ENCODE measurements around the gene FGF3. TPM values are rescaled to one million over a fixed set of nuclear protein-coding genes. Genes with fewer than 3 reads are reported as not detected.

Gene FGF3
- total RNA-seq, 1 donor from 2014 or later: not detected

DNA sequence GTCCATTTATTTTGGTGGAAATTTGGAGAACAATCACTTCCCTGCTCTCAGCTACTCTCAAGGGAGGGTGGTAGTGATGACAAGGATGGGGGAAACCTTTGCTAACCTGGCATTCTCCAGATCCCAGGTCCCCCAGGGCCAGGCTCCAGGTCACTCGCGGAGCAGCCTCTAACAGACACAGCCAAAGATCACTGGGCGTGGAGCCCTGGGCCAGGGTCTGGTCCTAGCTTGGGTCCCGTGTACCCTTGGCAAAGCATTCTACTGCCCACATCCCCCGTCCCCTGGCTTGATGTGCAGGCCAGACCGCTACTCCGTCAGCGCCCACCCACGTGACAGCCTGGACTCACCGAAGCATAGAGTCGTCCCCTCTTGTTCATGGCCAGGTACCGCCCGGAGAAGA lies 3.2 kb downstream of the FGF3 start:
- no peaks in the 10 kb centered on the region for H3K9me3 Mint-ChIP-seq (ENCODE audit: unreplicated experiment)
- no peak overlapping the region for H3K27ac Mint-ChIP-seq (ENCODE audit: unreplicated experiment)
- H3K4me3 Mint-ChIP-seq (ENCODE audit: unreplicated experiment): no peak overlapping the region
- DNase-seq (ENCODE audit: low spot score): no peak
- no peak for TF ChIP-seq CTCF (IDR thresholded peaks at IDR 0.05; ENCODE audit: unreplicated experiment)
- peaks cover 23% of the 10 kb centered on the region for H3K27me3 Mint-ChIP-seq (ENCODE audit: unreplicated experiment)
- H3K36me3 Mint-ChIP-seq (ENCODE audit: low read depth, unreplicated experiment): peaks cover 5% of the 10 kb centered on the region
- H3K4me1 Mint-ChIP-seq (ENCODE audit: unreplicated experiment): no peaks in the 10 kb centered on the region

DNA sequence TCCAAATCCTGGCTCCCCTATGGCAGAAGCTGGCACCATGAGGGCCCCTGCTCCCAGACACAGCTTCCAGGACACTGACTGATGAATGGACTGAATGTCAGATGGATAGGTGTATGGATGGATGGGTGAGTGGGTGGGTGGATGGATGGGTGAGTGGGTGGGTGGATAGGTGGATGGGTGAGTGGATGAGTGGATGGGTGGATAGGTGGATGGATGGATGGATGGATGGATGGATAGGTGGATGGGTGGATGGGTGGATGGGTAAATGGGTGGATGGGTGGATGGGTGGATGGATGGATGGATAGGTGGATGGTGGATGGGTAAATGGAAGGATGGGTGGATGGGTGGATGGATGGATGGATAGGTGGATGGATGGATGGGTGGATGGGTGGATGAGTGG lies 4.3 kb downstream of the FGF3 start:
- H3K36me3 Mint-ChIP-seq (ENCODE audit: low read depth, unreplicated experiment): peaks cover 5% of the 10 kb centered on the region
- TF ChIP-seq CTCF (IDR thresholded peaks at IDR 0.05; ENCODE audit: unreplicated experiment): no peak
- no peak overlapping the region for H3K4me3 Mint-ChIP-seq (ENCODE audit: unreplicated experiment)

DNA sequence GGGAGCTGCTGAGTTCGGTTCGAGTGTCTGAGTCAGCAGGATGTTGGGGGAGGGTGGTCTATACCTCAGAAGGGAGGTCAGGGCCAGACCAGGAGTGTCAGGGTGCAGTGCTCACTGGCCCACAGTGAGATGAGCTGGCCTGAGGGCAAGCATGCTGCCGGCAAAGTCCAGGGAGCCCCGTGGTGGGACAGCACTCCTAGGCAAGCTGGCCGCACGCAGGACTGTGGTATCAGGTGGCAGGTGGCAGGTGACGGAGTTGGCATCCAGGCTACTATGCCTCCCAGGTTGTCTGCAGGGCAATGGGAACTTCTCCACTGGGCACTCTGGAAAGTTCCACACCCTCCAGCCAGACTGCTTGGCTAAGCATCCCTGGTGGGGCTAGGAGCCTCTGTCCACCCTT lies 4.8 kb downstream of the FGF3 start:
- TF ChIP-seq CTCF (IDR thresholded peaks at IDR 0.05; ENCODE audit: unreplicated experiment): no peak
- Mint-ChIP-seq H3K27me3 (ENCODE audit: unreplicated experiment) (peaks cover 17% of the 10 kb centered on the region), H3K27ac (ENCODE audit: unreplicated experiment) (no peak overlapping the region), H3K36me3 (ENCODE audit: low read depth, unreplicated experiment) (peaks cover 7% of the 10 kb centered on the region), H3K4me3 (ENCODE audit: unreplicated experiment) (no peak overlapping the region), H3K9me3 (ENCODE audit: unreplicated experiment) (no peaks in the 10 kb centered on the region), H3K4me1 (ENCODE audit: unreplicated experiment) (no peaks in the 10 kb centered on the region)
- DNase-seq (ENCODE audit: low spot score): no peak

More for the DNA sequence above, 4.3 kb downstream of the FGF3 start:
- H3K4me1 Mint-ChIP-seq (ENCODE audit: unreplicated experiment): no peaks in the 10 kb centered on the region
- no peak overlapping the region for H3K27ac Mint-ChIP-seq (ENCODE audit: unreplicated experiment)
- no peaks in the 10 kb centered on the region for H3K9me3 Mint-ChIP-seq (ENCODE audit: unreplicated experiment)
- no peak for DNase-seq (ENCODE audit: low spot score)
- H3K27me3 Mint-ChIP-seq (ENCODE audit: unreplicated experiment): peaks cover 20% of the 10 kb centered on the region

- H3K36me3 Mint-ChIP-seq (ENCODE audit: low read depth, unreplicated experiment): peaks cover 8% of the 10 kb centered on the region
- H3K9me3 Mint-ChIP-seq (ENCODE audit: unreplicated experiment): no peaks in the 10 kb centered on the region
- TF ChIP-seq CTCF (IDR thresholded peaks at IDR 0.05; ENCODE audit: unreplicated experiment): no peak
- H3K27ac Mint-ChIP-seq (ENCODE audit: unreplicated experiment): no peak overlapping the region
- DNase-seq (ENCODE audit: low spot score): no peak
- no peak overlapping the region for H3K4me3 Mint-ChIP-seq (ENCODE audit: unreplicated experiment)
- peaks cover 18% of the 10 kb centered on the region for H3K27me3 Mint-ChIP-seq (ENCODE audit: unreplicated experiment)
- H3K4me1 Mint-ChIP-seq (ENCODE audit: unreplicated experiment): no peaks in the 10 kb centered on the region
Observed at GRCh38 chr11:69813839-69814238, 5.4 kb downstream of the FGF3 start.

DNA sequence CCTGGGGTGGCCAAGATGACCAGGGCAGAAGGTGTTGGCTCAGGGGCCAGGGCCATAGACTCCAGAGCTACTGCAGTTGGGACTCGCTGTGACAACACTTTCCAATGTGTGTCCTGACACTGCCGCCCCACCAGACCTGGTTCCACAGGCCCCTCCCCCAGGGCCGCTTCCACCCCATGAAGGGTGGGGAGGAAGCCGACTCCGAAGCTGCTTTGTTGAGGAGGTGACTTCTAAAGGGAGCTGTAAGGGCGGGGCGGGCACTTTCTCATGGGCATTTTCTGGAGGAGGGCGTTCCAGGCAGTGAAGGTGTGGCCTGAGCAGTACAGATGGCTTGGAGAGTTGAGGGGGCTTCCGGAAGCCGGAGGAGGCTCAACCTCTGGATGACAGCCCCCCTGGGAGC lies 6.3 kb downstream of the FGF3 start:
- no peaks in the 10 kb centered on the region for H3K9me3 Mint-ChIP-seq (ENCODE audit: unreplicated experiment)
- peaks cover 18% of the 10 kb centered on the region for H3K27me3 Mint-ChIP-seq (ENCODE audit: unreplicated experiment)
- no peak for DNase-seq (ENCODE audit: low spot score)
- H3K27ac Mint-ChIP-seq (ENCODE audit: unreplicated experiment): no peak overlapping the region
- H3K4me1 Mint-ChIP-seq (ENCODE audit: unreplicated experiment): no peaks in the 10 kb centered on the region
- no peak for TF ChIP-seq CTCF (IDR thresholded peaks at IDR 0.05; ENCODE audit: unreplicated experiment)
- no peak overlapping the region for H3K4me3 Mint-ChIP-seq (ENCODE audit: unreplicated experiment)
- H3K36me3 Mint-ChIP-seq (ENCODE audit: low read depth, unreplicated experiment): peaks cover 8% of the 10 kb centered on the region
